GM12864 (cell line): ENCODE results near the gene GIPC2.

Source experiments
- DNase-seq: peaks from one replicate; pipeline ENCODE4 v3.0.0-alpha.2; 2011; ENCODE audit warnings: low read depth
- H3K4me3 ChIP-seq: 2 replicates; pipeline ENCODE4 v1.5.1; 2011; ENCODE audit warnings: mild to moderate bottlenecking, low read depth, low read length, control low read depth
- TF ChIP-seq, protein P1 (sequence below): IDR thresholded peaks from 2 replicates; pipeline ENCODE4 v1.5.1; 2011; ENCODE audit warnings: low read depth, mild to moderate bottlenecking, moderate library complexity, low read length, control low read depth, inconsistent platforms; ENCODE audit errors: missing control alignments

GIPC2 gene

GRCh38 chr1:78156805-78157521 is 111.2 kb downstream of the GIPC2 start:
- no peak for DNase-seq

GRCh38 chr1:78165816-78166215 is 120.0 kb downstream of the GIPC2 start:
- no peak overlapping the region for H3K4me3 ChIP-seq
- TF ChIP-seq, protein P1, sequence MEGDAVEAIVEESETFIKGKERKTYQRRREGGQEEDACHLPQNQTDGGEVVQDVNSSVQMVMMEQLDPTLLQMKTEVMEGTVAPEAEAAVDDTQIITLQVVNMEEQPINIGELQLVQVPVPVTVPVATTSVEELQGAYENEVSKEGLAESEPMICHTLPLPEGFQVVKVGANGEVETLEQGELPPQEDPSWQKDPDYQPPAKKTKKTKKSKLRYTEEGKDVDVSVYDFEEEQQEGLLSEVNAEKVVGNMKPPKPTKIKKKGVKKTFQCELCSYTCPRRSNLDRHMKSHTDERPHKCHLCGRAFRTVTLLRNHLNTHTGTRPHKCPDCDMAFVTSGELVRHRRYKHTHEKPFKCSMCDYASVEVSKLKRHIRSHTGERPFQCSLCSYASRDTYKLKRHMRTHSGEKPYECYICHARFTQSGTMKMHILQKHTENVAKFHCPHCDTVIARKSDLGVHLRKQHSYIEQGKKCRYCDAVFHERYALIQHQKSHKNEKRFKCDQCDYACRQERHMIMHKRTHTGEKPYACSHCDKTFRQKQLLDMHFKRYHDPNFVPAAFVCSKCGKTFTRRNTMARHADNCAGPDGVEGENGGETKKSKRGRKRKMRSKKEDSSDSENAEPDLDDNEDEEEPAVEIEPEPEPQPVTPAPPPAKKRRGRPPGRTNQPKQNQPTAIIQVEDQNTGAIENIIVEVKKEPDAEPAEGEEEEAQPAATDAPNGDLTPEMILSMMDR = no peak
- no peak for DNase-seq

More at GRCh38 chr1:78156805-78157521, 111.2 kb downstream of the GIPC2 start:
- no peak overlapping the region for H3K4me3 ChIP-seq
- TF ChIP-seq, protein P1 = no peak

DNA sequence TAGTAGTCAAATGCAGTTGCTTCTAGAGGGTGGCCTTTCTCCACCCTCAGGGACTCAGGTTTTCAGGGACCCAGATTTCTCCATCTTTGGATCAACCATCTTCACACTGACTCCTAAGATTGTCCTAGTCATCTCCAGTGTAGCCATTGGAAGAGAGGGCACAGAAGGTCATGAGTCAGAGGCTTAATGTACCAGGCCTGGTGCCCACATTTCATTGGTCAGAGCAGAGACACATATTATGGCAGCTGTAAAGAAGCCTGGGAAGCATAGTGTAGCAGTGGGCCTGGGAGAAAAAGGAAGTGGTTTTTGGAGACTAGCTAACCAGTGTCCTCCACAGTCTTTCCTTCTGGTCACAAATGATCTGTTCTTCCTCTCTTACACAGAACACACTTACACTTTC is 122.5 kb downstream of the GIPC2 start:
- TF ChIP-seq, protein P1 = no peak
- no peak for DNase-seq
- H3K4me3 ChIP-seq = no peak overlapping the region

- no peak for DNase-seq
- no peak overlapping the region for H3K4me3 ChIP-seq
- TF ChIP-seq, protein P1 = no peak
Measured at GRCh38 chr1:78170859-78171258, 125.1 kb downstream of the GIPC2 start.

DNA sequence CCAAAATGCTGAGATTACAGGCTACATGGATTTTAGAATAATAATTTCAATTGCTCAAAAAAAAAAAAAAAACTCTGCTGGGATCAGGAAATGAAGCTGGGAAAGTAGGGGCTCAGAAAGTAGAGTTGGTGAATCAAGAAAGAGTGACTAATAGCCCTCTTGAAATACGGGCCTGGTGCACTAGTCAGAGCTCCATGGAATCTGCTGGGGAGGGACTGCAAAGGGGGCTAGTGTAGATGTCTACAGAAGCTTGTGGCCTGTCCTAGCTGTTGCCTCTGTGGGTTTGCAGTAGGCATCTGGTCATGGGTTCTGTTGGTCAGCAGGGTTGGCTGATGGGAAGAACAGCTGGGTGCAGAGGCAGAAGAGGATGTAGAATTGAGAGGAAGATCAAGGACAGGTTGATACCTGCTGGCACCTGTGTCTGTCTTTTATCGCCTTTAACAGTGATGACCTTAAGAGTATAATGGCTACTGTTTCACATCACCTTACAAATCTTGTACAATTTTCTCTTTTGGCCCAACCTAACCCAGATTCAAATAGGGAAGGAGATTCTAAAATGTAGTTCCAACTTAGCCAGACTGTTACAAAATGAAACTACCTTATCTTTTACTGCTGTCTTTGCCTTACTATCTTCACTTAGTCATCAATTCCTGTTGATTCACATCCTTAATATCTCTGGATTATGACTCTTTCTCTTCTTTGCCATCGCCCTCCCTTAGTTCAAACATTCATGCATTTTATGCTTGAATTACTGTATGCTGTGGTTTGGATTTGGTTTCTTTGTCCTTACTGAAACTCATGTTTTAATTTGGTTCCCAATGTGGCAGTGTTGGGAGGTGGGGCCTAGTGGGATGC is 126.2 kb downstream of the GIPC2 start:
- TF ChIP-seq, protein P1 = no peak
- no peak for DNase-seq
- no peak overlapping the region for H3K4me3 ChIP-seq

DNA sequence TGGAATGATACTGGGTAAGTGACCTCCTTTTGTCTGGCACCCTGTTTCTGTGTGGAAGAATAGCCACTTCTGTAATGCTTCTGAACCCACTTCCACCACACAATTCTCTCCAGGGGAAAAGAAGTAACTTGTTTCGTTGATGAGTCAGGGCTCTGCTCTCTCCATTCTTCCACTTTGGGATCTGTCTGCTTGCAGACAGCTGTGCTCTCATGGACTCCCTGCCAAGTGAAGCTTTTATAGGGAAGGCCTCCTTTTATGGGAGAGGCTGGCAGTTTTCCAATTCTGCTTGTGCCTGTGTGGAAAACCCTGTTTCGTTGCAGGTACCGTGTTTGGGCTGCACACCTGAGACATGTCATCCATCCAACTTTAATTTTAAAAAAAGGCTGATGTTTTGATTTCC is 130.7 kb downstream of the GIPC2 start:
- no peak for DNase-seq
- TF ChIP-seq, protein P1 = no peak
- no peak overlapping the region for H3K4me3 ChIP-seq
